Endothelial cell (in vitro differentiated cells): ENCODE results near the gene PLCB2. TPM values are rescaled to one million over a fixed set of nuclear protein-coding genes. Genes with fewer than 3 reads are reported as not detected.

Source experiments
- DNase-seq: peaks from one replicate; pipeline ENCODE4 v3.0.0; 2021; ENCODE audit warnings: low spot score
- H3K27ac Mint-ChIP-seq: one replicate; pipeline ENCODE4 v1.8.0; 2021; ENCODE audit warnings: mixed read lengths, inconsistent platforms; ENCODE audit not compliant: unreplicated experiment
- H3K27me3 Mint-ChIP-seq: one replicate; pipeline ENCODE4 v1.8.0; 2021; ENCODE audit warnings: mild to moderate bottlenecking, moderate library complexity, mixed read lengths, inconsistent platforms; ENCODE audit not compliant: unreplicated experiment
- H3K36me3 Mint-ChIP-seq: one replicate; pipeline ENCODE4 v1.8.0; 2021; ENCODE audit warnings: mild to moderate bottlenecking, low read depth, mixed read lengths, inconsistent platforms; ENCODE audit not compliant: unreplicated experiment
- H3K4me1 Mint-ChIP-seq: one replicate; pipeline ENCODE4 v1.8.0; 2021; ENCODE audit warnings: mild to moderate bottlenecking, mixed read lengths, inconsistent platforms; ENCODE audit not compliant: unreplicated experiment
- H3K4me3 Mint-ChIP-seq: one replicate; pipeline ENCODE4 v1.8.0; 2021; ENCODE audit warnings: mild to moderate bottlenecking, mixed read lengths, inconsistent platforms; ENCODE audit not compliant: unreplicated experiment
- H3K9me3 Mint-ChIP-seq: one replicate; pipeline ENCODE4 v1.8.0; 2021; ENCODE audit warnings: mixed read lengths, inconsistent platforms; ENCODE audit not compliant: unreplicated experiment
- total RNA-seq: library from RNA; stranded (reverse); fragmentation: NEBNext Ultra II Directional; extraction: Animal tissue kit (Norgen Biotek cat#: 25700); gene quantifications from one replicate; pipeline ENCODE4 v1.2.1, GENCODE V29; 2021; ENCODE audit not compliant: unreplicated experiment
- TF ChIP-seq, protein P1 (sequence below): fragments of 200-600 bp; sonication (generic); IDR thresholded peaks from one replicate; pipeline ENCODE4 v1.5.0; 2021; ENCODE audit warnings: antibody characterized with exemption; ENCODE audit not compliant: unreplicated experiment

PLCB2 gene
- total RNA-seq, 1 donor from 2014 or later, result 71.3 TPM

DNA sequence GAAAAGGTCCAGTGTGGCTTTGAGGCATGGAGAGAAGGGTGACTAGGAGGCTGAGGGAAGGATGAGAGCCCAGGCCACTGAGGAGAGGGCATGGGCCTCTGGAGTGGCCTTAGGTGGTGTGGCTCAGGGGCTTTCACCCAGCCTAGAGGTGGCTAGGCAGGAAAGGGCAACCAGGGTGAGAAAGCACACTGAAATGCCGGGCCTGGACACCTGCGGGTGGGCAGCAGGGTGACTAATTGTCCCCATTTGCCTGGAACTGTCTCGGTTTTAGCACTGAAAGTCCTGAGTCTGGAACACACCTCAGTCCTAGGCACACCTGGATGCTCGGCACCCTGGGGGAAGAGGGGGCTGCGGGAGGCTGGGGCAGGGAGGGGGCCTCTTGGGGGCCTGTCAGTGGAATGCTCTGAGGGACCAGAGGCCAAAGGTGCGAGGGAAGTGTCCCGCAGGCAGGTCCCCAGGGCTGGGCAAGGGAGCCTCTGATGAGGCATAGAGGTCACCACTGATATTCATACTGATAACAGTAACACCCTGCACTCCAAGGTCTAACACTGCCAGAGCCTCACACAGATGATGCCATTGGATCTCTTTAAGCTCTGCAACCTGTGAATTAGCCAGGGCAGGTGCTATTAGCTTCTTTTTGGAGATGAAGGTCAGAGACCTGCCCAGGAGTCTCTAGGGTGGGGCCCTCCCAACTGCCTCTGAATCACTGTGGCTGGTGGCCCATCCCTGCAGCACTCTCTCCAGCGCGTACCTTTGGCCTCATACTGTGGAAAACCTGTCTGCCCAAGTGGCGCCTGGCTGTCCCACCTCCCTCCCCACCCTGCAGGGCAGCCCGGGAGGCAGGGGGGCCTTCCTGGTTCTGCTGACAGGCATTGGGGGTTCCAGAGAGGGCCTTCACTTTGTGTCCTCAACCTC lies 40.1 kb upstream of the PLCB2 start:
- no peak overlapping the region for H3K4me3 Mint-ChIP-seq
- peaks cover 10% of the 10 kb centered on the region for H3K4me1 Mint-ChIP-seq
- TF ChIP-seq, protein P1, sequence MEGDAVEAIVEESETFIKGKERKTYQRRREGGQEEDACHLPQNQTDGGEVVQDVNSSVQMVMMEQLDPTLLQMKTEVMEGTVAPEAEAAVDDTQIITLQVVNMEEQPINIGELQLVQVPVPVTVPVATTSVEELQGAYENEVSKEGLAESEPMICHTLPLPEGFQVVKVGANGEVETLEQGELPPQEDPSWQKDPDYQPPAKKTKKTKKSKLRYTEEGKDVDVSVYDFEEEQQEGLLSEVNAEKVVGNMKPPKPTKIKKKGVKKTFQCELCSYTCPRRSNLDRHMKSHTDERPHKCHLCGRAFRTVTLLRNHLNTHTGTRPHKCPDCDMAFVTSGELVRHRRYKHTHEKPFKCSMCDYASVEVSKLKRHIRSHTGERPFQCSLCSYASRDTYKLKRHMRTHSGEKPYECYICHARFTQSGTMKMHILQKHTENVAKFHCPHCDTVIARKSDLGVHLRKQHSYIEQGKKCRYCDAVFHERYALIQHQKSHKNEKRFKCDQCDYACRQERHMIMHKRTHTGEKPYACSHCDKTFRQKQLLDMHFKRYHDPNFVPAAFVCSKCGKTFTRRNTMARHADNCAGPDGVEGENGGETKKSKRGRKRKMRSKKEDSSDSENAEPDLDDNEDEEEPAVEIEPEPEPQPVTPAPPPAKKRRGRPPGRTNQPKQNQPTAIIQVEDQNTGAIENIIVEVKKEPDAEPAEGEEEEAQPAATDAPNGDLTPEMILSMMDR, result no peak
- no peak for DNase-seq
- no peaks in the 10 kb centered on the region for H3K9me3 Mint-ChIP-seq
- peak overlapping the region; percentile 18 for H3K27ac Mint-ChIP-seq
- peaks cover 3% of the 10 kb centered on the region for H3K27me3 Mint-ChIP-seq
- no peaks in the 10 kb centered on the region for H3K36me3 Mint-ChIP-seq

DNA sequence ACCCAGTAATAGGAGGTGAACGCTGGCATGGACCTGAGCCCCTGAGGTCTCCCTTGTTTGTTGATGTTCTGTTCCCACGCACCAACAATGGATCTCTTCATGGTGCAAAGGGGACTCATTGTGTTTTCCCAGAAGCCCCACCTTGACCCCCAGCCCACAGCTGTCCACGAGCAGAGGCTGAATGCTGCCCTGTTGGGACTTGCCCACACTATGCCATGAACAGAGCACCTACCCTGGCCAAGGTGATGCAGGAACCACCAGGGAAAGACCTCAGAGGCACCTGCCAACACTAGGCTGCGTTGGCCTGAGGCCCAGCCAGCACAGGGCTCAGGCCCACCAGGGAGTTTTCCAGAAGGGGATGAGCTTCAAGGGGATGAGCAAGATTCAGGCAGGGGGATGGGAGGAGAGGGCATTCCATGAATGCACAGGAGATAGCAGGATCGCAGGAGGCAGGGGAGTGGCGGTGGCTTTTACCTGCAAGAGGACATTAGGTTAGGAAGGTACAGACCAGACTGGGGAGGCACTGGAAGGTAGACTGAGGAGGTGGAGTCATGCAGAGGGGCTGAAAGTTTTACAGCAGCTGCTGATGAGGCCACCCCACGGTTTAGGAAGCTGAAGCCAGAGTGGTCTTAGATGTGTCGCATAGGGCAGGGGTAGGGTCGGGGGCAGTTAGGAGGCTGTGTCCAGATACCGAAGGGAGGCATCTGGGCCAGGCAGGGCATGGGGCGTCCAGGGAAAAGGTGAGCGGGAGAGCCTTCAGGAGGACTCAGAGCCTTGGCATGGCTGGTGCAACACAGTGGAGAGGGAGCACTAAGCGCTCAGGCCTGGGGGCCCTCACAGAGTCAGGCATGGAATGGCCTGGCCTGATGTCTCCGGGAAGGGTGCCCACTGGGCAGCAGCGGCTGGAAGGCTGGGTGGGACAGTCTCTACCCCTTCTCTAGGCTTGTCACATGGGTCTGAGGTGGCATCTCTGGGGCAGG lies 39.1 kb upstream of the PLCB2 start:
- peaks cover 10% of the 10 kb centered on the region for H3K4me1 Mint-ChIP-seq
- H3K27ac Mint-ChIP-seq, result peak overlapping the region; percentile 18
- TF ChIP-seq, protein P1, result no peak
- peaks cover 3% of the 10 kb centered on the region for H3K27me3 Mint-ChIP-seq
- H3K4me3 Mint-ChIP-seq, result no peak overlapping the region
- no peaks in the 10 kb centered on the region for H3K9me3 Mint-ChIP-seq
- no peak for DNase-seq
- no peaks in the 10 kb centered on the region for H3K36me3 Mint-ChIP-seq

DNA sequence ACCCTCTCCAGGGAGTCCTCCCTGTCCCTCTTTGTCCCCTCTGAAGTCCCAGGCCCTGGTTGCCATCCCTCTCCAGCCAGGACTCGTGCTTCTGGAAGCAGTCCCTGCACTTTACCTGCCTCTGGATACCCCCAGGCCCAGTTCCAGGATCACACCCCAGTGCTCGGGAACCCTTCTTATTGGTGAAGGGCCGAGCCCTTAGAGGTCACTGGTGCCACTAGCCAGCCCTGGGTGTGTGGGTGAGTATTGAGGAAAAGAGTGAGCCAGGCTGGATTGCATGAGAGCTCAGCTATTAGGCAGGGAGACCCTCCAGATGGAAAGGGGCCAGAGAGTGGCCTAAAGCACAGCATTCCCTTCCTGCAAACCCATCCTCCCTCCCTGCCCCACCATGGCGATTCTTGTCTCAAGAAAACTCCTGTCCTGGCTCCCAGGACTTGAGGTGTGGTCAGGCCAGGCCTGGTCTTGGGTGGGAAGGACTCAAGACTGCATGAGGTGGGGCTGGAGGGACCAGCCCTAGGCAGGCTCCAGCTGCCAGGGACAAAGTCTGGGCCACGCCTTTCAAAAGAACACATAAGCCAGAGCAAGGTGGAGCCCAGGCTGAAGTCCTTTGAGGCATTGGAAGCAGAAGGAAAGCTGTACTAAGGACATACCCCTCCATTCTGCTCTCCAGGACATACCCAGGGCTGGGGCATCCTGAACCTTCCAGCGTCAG lies 38.3 kb upstream of the PLCB2 start:
- H3K9me3 Mint-ChIP-seq, result no peaks in the 10 kb centered on the region
- H3K36me3 Mint-ChIP-seq, result no peaks in the 10 kb centered on the region
- peaks cover 3% of the 10 kb centered on the region for H3K27me3 Mint-ChIP-seq
- TF ChIP-seq, protein P1, result no peak
- peaks cover 10% of the 10 kb centered on the region for H3K4me1 Mint-ChIP-seq
- H3K4me3 Mint-ChIP-seq, result no peak overlapping the region
- DNase-seq, result no peak
- H3K27ac Mint-ChIP-seq, result no peak overlapping the region

DNA sequence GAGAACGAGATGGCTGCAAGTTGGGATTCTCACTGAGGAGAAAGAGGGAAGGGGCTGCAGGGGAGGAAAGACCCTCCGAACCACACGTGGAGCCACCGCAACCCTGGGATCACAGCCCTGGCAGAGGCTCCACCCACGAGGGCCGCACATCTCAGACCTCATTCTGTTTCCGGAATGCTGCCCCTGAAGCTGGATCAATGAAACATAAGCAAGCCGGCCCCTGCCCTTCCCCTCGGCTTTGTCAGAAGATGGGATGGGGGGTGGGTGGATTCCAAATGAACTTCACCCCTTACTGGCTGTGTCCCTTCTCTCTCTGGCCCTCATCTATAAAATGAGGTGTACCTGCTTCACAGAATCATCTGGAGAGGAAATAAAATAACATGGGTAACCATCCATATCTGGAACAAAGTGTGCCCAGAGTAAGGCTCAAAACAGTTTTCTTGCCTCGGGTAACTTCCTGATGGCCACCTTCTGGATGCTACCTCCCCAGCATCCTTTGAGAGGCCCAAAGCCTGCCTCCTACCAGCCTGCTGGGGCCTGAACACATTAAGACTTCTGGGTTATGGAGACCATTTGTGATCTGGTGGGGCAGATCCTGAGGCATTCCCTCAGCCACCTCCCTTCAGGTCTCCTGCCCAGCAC lies 37.6 kb upstream of the PLCB2 start:
- H3K36me3 Mint-ChIP-seq, result no peaks in the 10 kb centered on the region
- TF ChIP-seq, protein P1, result no peak
- no peak overlapping the region for H3K4me3 Mint-ChIP-seq
- no peak for DNase-seq
- H3K27ac Mint-ChIP-seq, result no peak overlapping the region
- H3K27me3 Mint-ChIP-seq, result peaks cover 3% of the 10 kb centered on the region
- no peaks in the 10 kb centered on the region for H3K9me3 Mint-ChIP-seq
- H3K4me1 Mint-ChIP-seq, result peaks cover 10% of the 10 kb centered on the region
